PC-9 (cell line): ENCODE measurements around the gene CAMTA1. TPM values are rescaled to one million over a fixed set of nuclear protein-coding genes. Genes with fewer than 3 reads are reported as not detected.

Source experiments
- BruUV-seq: library from RNA; stranded (reverse); fragments of 400-500 nt; replicated peaks from 2 replicates; lab custom pipeline; 2021; lab: Mats Ljungman, UMichigan
- CTCF ChIA-PET: fragments of 300-600 bp; sonication (Branson Sonifier 250); formaldehyde crosslinking; loops from one replicate; lab custom pipeline; 2022; ENCODE audit warnings: antibody characterized with exemption; lab: Charles Lee
- POLR2A ChIA-PET: fragments of 300-600 bp; sonication (Branson Sonifier 250); formaldehyde crosslinking; loops from one replicate; lab custom pipeline; 2022; ENCODE audit warnings: antibody characterized with exemption; ENCODE audit not compliant: unreplicated experiment; lab: Charles Lee
- DNase-seq, 2 experiments: peaks; one replicate each; pipeline versions ENCODE4 v3.0.0 to v3.0.0-alpha.2; 2015 to 2022; ENCODE audit warnings: mixed read lengths in 1 of 2
- H2AFZ ChIP-seq: fragments of 200-600 bp; sonication (generic); 2 replicates; pipeline ENCODE4 v1.8.1; 2017; ENCODE audit warnings: antibody characterized with exemption
- H3F3A ChIP-seq: fragments of 200-600 bp; sonication (generic); 2 replicates; pipeline ENCODE4 v1.8.1; 2017; ENCODE audit warnings: antibody characterized with exemption, mild to moderate bottlenecking, low read depth; ENCODE audit not compliant: insufficient read depth
- H3K27ac ChIP-seq: fragments of 200-600 bp; sonication (generic); 2 replicates; pipeline ENCODE4 v1.6.1; 2016; ENCODE audit warnings: mixed run types
- H3K27me3 ChIP-seq: fragments of 200-600 bp; sonication (generic); 2 replicates; pipeline ENCODE4 v1.6.1; 2016; ENCODE audit warnings: low read depth, mixed run types; ENCODE audit not compliant: insufficient read depth
- H3K36me3 ChIP-seq: fragments of 200-600 bp; sonication (generic); 2 replicates; pipeline ENCODE4 v1.6.1; 2016; ENCODE audit warnings: low read depth, mixed run types
- H3K4me1 ChIP-seq: fragments of 200-600 bp; sonication (generic); replicated peaks from 2 replicates; pipeline ENCODE4 v1.6.1; 2016; ENCODE audit warnings: mixed run types; ENCODE audit not compliant: insufficient read depth
- H3K4me2 ChIP-seq: fragments of 200-600 bp; sonication (generic); 2 replicates; pipeline ENCODE4 v1.6.1; 2017; ENCODE audit warnings: mixed run types
- H3K4me3 ChIP-seq: fragments of 200-600 bp; sonication (generic); 2 replicates; pipeline ENCODE4 v1.6.1; 2016; ENCODE audit warnings: mixed run types
- H3K79me2 ChIP-seq: fragments of 200-600 bp; sonication (generic); 2 replicates; pipeline ENCODE4 v1.6.1; 2017; ENCODE audit warnings: low read depth, mixed run types
- H3K9me2 ChIP-seq: fragments of 200-600 bp; sonication (generic); 2 replicates; pipeline ENCODE4 v1.8.1; 2017; ENCODE audit warnings: mild to moderate bottlenecking; ENCODE audit not compliant: insufficient read depth
- H3K9me3 ChIP-seq: fragments of 200-600 bp; sonication (generic); 2 replicates; pipeline ENCODE4 v1.8.1; 2016; ENCODE audit warnings: low read depth; ENCODE audit not compliant: insufficient read depth
- H4K20me1 ChIP-seq: fragments of 200-600 bp; sonication (generic); 2 replicates; pipeline ENCODE4 v1.8.1; 2017; ENCODE audit not compliant: insufficient read depth
- EZH2 ChIP-seq: fragments of 200-600 bp; sonication (generic); IDR thresholded peaks from 2 replicates; pipeline ENCODE4 v1.8.0; 2017; ENCODE audit warnings: antibody characterized with exemption, low read depth
- intact Hi-C: fragments of 100-400 bp; cut with micrococcal nuclease; formaldehyde crosslinking; loops from one replicate; pipeline ENCODE4 v1.10.0; 2022; ENCODE audit not compliant: unreplicated experiment
- total RNA-seq: library from RNA; stranded (reverse); gene quantifications from 2 replicates; pipeline ENCODE4 v1.2.3, GENCODE V29; 2021
- TF ChIP-seq, protein P1 (sequence below): fragments of 200-600 bp; sonication (generic); conservative IDR thresholded peaks from 2 replicates; pipeline ENCODE4 v1.6.1; 2017; ENCODE audit warnings: mixed run types, antibody characterized with exemption, mild to moderate bottlenecking, moderate library complexity

The CAMTA1 gene
- total RNA-seq, 1 experiment from 2014 or later = 72.3 TPM

DNA sequence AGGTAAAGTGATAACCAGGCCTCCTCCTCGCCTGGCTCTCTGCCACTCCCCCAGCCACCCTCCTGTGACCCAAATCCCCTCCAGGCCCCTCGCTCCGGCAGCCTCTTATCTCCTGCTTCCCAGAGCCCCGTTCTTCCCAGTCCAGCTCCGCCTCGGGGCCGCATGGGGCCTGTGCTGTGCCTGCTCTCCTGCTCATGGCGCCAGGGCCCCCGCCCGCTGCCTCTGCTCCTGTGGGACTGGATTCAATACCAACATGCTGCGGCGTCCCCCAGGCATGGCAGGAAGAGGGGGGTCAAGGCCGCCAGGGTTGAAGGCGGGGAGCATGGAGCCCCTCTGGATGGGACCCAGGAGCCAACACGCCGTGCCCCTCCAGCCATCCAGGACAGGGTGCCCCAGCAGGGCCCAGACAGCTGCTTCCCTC is 772.8 kb downstream of the CAMTA1 start:
- intact Hi-C loops = no loop called here
- ChIA-PET CTCF (no interaction called here), POLR2A (no interaction called here)

DNA sequence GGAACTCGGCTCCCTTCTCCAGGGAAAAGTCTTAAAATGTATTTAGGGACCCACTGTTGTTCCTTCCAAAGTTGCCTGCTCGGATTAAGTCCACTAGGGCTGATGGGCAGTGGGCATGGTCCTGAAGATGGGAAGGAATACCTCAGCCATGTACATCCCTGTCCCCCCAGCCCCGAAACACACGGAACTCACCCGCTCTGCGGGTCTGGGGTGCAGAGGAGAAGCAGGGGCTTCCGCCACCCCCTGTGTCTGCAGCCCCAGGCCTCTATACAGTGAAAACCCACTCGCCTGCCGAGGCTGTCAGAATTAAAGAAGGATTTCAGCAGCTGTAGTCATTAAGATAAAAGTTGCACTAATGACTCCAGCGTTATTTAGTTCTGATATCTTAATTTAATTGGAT is 773.2 kb downstream of the CAMTA1 start:
- Histone ChIP-seq H3K9me3 (no peaks in the 10 kb centered on the region), H3K79me2 (no peaks in the 10 kb centered on the region), H3K4me3 (no peak overlapping the region), H3K4me2 (no peak overlapping the region), H4K20me1 (no peaks in the 10 kb centered on the region), H3K4me1 (no peaks in the 10 kb centered on the region), H3K9me2 (no peaks in the 10 kb centered on the region), H3F3A (no peaks in the 10 kb centered on the region), H2AFZ (no peak overlapping the region), H3K27ac (no peak overlapping the region), H3K36me3 (no peaks in the 10 kb centered on the region), H3K27me3 (peaks cover 67% of the 10 kb centered on the region)
- DNase-seq = no peak
- intact Hi-C loops = no loop called here
- ChIA-PET CTCF (no interaction called here), POLR2A (no interaction called here)
- BruUV-seq = no TSS peak
- TF ChIP-seq, protein P1, sequence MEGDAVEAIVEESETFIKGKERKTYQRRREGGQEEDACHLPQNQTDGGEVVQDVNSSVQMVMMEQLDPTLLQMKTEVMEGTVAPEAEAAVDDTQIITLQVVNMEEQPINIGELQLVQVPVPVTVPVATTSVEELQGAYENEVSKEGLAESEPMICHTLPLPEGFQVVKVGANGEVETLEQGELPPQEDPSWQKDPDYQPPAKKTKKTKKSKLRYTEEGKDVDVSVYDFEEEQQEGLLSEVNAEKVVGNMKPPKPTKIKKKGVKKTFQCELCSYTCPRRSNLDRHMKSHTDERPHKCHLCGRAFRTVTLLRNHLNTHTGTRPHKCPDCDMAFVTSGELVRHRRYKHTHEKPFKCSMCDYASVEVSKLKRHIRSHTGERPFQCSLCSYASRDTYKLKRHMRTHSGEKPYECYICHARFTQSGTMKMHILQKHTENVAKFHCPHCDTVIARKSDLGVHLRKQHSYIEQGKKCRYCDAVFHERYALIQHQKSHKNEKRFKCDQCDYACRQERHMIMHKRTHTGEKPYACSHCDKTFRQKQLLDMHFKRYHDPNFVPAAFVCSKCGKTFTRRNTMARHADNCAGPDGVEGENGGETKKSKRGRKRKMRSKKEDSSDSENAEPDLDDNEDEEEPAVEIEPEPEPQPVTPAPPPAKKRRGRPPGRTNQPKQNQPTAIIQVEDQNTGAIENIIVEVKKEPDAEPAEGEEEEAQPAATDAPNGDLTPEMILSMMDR = no peak
- TF ChIP-seq EZH2 = no peak

More for the DNA sequence above, 772.8 kb downstream of the CAMTA1 start:
- TF ChIP-seq, protein P1 = no peak
- TF ChIP-seq EZH2 = no peak
- Histone ChIP-seq H3K79me2 (no peaks in the 10 kb centered on the region), H2AFZ (no peak overlapping the region), H3K9me2 (no peaks in the 10 kb centered on the region), H3K4me2 (no peak overlapping the region), H3K27ac (no peak overlapping the region), H3F3A (no peaks in the 10 kb centered on the region), H3K9me3 (no peaks in the 10 kb centered on the region), H3K36me3 (no peaks in the 10 kb centered on the region), H4K20me1 (no peaks in the 10 kb centered on the region), H3K4me1 (no peaks in the 10 kb centered on the region), H3K27me3 (peaks cover 65% of the 10 kb centered on the region), H3K4me3 (no peak overlapping the region)
- DNase-seq = no peak
- BruUV-seq = no TSS peak

DNA sequence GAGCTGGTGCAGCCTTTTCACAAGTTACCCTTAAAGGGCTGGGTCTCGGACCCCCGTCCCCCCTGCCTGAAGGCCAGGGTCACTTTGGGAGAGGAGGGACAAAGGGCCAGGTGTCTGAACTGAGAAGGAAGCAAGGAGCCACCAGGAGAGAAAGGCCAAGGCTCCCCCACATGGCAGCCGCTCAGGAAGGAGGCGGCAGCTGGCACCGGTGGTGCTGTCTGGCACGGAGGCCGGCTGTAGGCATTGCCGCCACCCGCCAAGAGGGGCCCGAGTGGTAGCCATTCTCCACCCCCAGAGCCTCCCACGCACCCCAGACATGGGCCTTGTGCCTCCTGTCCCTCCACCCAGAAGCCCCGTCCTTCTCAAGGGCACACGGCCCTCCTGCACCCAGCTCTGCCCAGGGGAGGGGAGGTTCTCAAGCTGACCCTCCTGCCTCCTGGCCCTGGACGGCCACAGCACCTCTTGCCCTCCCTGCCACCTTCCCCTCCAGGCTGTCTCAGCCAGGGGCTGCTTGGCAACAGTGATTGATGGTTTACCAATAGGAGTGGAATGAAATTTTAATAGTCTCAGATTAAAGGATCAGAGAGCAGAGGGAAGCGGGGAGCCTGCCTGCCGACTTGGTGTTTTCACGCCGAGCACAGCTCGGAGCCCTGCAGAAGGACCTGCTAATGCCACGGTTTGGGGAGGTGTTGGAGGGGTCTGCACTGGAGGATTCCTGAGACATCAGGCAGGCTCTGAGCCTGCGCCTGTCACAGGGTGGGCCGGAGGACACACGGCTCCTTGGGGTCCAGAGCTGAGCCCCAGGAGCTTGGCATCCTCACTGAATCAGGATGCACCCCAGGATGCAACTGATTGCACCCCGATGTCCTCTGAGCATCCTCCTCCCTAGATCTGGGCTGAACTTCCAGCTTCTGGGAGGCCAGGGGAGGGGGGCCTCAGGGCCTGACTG is 773.9 kb downstream of the CAMTA1 start:
- Histone ChIP-seq H3K9me2 (no peaks in the 10 kb centered on the region), H3K27me3 (peaks cover 74% of the 10 kb centered on the region), H3K4me1 (no peaks in the 10 kb centered on the region), H3K79me2 (no peaks in the 10 kb centered on the region), H3K9me3 (no peaks in the 10 kb centered on the region), H3K27ac (no peak overlapping the region), H2AFZ (no peak overlapping the region), H3K36me3 (no peaks in the 10 kb centered on the region), H3K4me2 (no peak overlapping the region), H3F3A (no peaks in the 10 kb centered on the region), H3K4me3 (no peak overlapping the region), H4K20me1 (no peaks in the 10 kb centered on the region)
- intact Hi-C loops = no loop called here
- BruUV-seq = no TSS peak
- POLR2A ChIA-PET = no interaction called here
- TF ChIP-seq, protein P1 = no peak
- TF ChIP-seq EZH2 = no peak
- no peak for DNase-seq
- CTCF ChIA-PET = no interaction called here
